K562 (cell line): ENCODE data around the gene TMED4.

Experiments used
- EP300 ChIP-seq: IDR thresholded peaks from 2 replicates; pipeline ENCODE4 v1.6.1; 2012; ENCODE audit warnings: low read length, improper control_type of control experiment
- EWSR1 ChIP-seq: fragments of 450-650 bp; IDR thresholded peaks from 2 replicates; pipeline ENCODE4 v1.6.1; 2018; ENCODE audit warnings: borderline replicate concordance, mild to moderate bottlenecking, low read depth, moderate library complexity; ENCODE audit not compliant: partially characterized antibody
- MLLT1 ChIP-seq, 2 experiments: fragments of 450-650 bp; IDR thresholded peaks; 2 replicates each; pipeline ENCODE4 v1.6.1; 2016
- PRMT5 ChIP-seq: sonication (generic); formaldehyde crosslinking; IDR thresholded peaks from 2 replicates; pipeline ENCODE4 v1.5.0; 2020; ENCODE audit warnings: missing genetic modification reagents
- RFX5 ChIP-seq: IDR thresholded peaks from 2 replicates; pipeline ENCODE4 v1.6.1; 2011; ENCODE audit warnings: low read depth, mild to moderate bottlenecking, improper control_type of control experiment, low read length
- TF ChIP-seq, protein P1 (sequence below), 3 experiments: IDR thresholded peaks in 2 of 3; conservative IDR thresholded peaks in 1 of 3; 2 replicates each; pipeline ENCODE4 v1.5.1; 2011 to 2012; ENCODE audit warnings: low read length in 3 of 3, mild to moderate bottlenecking in 3 of 3, control low read depth in 2 of 3, improper control_type of control experiment in 1 of 3, inconsistent platforms in 1 of 3, low read depth in 1 of 3, mixed read lengths in 1 of 3, moderate library complexity in 1 of 3; ENCODE audit not compliant: insufficient read depth in 2 of 3

- TF ChIP-seq, protein P1, sequence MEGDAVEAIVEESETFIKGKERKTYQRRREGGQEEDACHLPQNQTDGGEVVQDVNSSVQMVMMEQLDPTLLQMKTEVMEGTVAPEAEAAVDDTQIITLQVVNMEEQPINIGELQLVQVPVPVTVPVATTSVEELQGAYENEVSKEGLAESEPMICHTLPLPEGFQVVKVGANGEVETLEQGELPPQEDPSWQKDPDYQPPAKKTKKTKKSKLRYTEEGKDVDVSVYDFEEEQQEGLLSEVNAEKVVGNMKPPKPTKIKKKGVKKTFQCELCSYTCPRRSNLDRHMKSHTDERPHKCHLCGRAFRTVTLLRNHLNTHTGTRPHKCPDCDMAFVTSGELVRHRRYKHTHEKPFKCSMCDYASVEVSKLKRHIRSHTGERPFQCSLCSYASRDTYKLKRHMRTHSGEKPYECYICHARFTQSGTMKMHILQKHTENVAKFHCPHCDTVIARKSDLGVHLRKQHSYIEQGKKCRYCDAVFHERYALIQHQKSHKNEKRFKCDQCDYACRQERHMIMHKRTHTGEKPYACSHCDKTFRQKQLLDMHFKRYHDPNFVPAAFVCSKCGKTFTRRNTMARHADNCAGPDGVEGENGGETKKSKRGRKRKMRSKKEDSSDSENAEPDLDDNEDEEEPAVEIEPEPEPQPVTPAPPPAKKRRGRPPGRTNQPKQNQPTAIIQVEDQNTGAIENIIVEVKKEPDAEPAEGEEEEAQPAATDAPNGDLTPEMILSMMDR (IDR thresholded peaks at IDR 0.05 in 2 of 3, conservative IDR thresholded peaks at IDR 0.05 in 1 of 3; ENCODE audit: insufficient read depth in 2 of 3, low read depth in 1 of 3, low read length in 3 of 3), result no peak
- TF ChIP-seq EWSR1, result no peak
- no peak for TF ChIP-seq MLLT1 (IDR thresholded peaks at IDR 0.05)
- TF ChIP-seq EP300, result no peak
- TF ChIP-seq RFX5, result no peak
- no peak for TF ChIP-seq PRMT5 (CRISPR knock-in tag)
Measured at GRCh38 chr7:44599222-44599621, 17.2 kb upstream of the TMED4 start.
